HG03095 (cell line): ENCODE measurements around the gene ANO6.

Source experiments
- ATAC-seq: cut with Tn5 transposase; IDR thresholded peaks from one replicate; pipeline ENCODE4 v1.9.1; 2021; ENCODE audit warnings: moderate library complexity; ENCODE audit not compliant: unreplicated experiment

ANO6 gene

GRCh38 chr12:45276154-45276755 is 60.4 kb downstream of the ANO6 start:
- ATAC-seq = no peak

- no peak for ATAC-seq
Measured at GRCh38 chr12:45278447-45278846, 62.6 kb downstream of the ANO6 start.

- no peak for ATAC-seq
Measured at GRCh38 chr12:45279931-45280830, 64.3 kb downstream of the ANO6 start.

GRCh38 chr12:45281994-45282393 is 66.1 kb downstream of the ANO6 start:
- ATAC-seq = no peak

GRCh38 chr12:45282411-45282810 is 66.5 kb downstream of the ANO6 start:
- no peak for ATAC-seq

- ATAC-seq = no peak
Measured at GRCh38 chr12:45284096-45284901, 68.4 kb downstream of the ANO6 start.

- ATAC-seq = no peak
Measured at GRCh38 chr12:45285717-45286116, 69.8 kb downstream of the ANO6 start.

GRCh38 chr12:45286621-45287020 is 70.7 kb downstream of the ANO6 start:
- ATAC-seq = no peak

- ATAC-seq = no peak
Measured at GRCh38 chr12:45289245-45290215, 73.6 kb downstream of the ANO6 start.

GRCh38 chr12:45290216-45290605 is 74.3 kb downstream of the ANO6 start:
- ATAC-seq = no peak

- no peak for ATAC-seq
Measured at GRCh38 chr12:45291518-45291917, 75.6 kb downstream of the ANO6 start.

GRCh38 chr12:45292486-45293195 is 76.7 kb downstream of the ANO6 start:
- no peak for ATAC-seq

- ATAC-seq = no peak
Measured at GRCh38 chr12:45294906-45295305, 79.0 kb downstream of the ANO6 start.

GRCh38 chr12:45296046-45296586 is 80.2 kb downstream of the ANO6 start:
- no peak for ATAC-seq

GRCh38 chr12:45298047-45298446 is 82.2 kb downstream of the ANO6 start:
- no peak for ATAC-seq

GRCh38 chr12:45298721-45299692 is 83.1 kb downstream of the ANO6 start:
- no peak for ATAC-seq

- no peak for ATAC-seq
Measured at GRCh38 chr12:45302621-45303369, 86.9 kb downstream of the ANO6 start.

- ATAC-seq = no peak
Measured at GRCh38 chr12:45303945-45304344, 88.0 kb downstream of the ANO6 start.
